Measurements from ENCODE around the gene CLCN3.

Gene CLCN3

GRCh38 chr4:169682372-169683047, 62.1 kb downstream of the CLCN3 start:
- Histone ChIP-seq H3K4me3 (ENCODE audit: low read length, poor library complexity, severe bottlenecking) (no peak overlapping the region), H2AFZ (ENCODE audit: low read length) (no peak overlapping the region), H3K9ac (ENCODE audit: low read depth, low read length, poor library complexity, severe bottlenecking) (no peak overlapping the region), H3K9me2 (replicated peaks; ENCODE audit: low read depth, low read length) (no peaks in the 10 kb centered on the region), H3K4me1 (ENCODE audit: insufficient read depth, low read length, poor library complexity, severe bottlenecking) (no peaks in the 10 kb centered on the region), H3K27me3 (ENCODE audit: insufficient read depth, low read length, poor library complexity, severe bottlenecking) (no peaks in the 10 kb centered on the region), H3K4me2 (ENCODE audit: low read depth, low read length, poor library complexity, severe bottlenecking) (no peak overlapping the region), H4K20me1 (ENCODE audit: insufficient read depth, low read length, poor library complexity, severe bottlenecking) (no peaks in the 10 kb centered on the region), H3K79me2 (ENCODE audit: insufficient read depth, low read length) (no peaks in the 10 kb centered on the region), H3F3A (ENCODE audit: low read depth) (no peaks in the 10 kb centered on the region), H3K36me3 (ENCODE audit: insufficient read depth, low read length) (no peaks in the 10 kb centered on the region; the same call in 1 of the 2 replicates), H3K9me3 (ENCODE audit: insufficient read depth, low read depth, low read length) (no peaks in the 10 kb centered on the region)
- no peak for TF ChIP-seq CTCF (conservative IDR thresholded peaks at IDR 0.05; ENCODE audit: low read length)
- no peak for TF ChIP-seq EZH2phosphoT487 (IDR thresholded peaks at IDR 0.05; ENCODE audit: borderline replicate concordance)

DNA sequence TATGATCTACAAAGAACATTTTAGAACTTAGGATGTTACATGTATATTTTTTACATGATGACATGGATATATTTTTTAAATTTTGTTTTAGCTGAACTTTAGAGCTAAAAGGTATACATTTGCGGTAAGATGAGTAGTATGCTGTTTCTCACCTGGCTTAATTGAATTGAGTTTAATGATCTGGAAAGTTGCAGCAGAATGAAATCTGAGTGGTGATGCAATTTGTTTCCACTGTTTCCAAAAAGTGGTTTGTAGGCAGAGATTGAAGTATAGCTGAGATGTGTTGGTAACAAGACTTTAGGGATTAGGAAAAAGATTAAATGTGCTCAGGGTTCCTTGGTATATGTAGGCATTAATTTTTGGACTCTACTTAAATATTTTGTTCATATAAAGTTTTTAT, 69.3 kb downstream of the CLCN3 start:
- H3K36me3 ChIP-seq (ENCODE audit: insufficient read depth, low read length) = peaks cover 4% of the 10 kb centered on the region; the same call in 1 of the 2 replicates

DNA sequence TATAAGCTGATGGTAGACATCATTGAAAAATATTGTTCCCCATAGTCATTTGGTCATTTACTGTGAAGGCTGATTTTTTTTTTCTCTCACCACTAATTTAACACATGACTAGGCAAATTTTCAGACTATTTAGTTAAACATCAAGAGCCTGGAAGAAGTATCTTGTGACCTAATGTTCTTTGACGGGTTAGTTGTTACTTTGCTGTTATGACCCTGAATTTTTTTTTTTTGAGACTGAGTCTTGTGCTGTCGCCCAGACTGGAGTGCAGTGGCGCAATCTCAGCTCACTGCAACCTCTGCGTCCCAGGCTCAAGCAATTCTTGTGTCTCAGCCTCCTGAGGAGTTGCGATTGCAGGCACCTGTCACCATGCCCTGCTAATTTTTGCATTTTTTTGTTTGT, 70.4 kb downstream of the CLCN3 start:
- no peaks in the 10 kb centered on the region for H3K4me1 ChIP-seq (ENCODE audit: insufficient read depth, low read length, poor library complexity, severe bottlenecking)
- no peak overlapping the region for H3K4me2 ChIP-seq (ENCODE audit: low read depth, low read length, poor library complexity, severe bottlenecking)
- no peaks in the 10 kb centered on the region for H3K27me3 ChIP-seq (ENCODE audit: insufficient read depth, low read length, poor library complexity, severe bottlenecking)
- H3K36me3 ChIP-seq (ENCODE audit: insufficient read depth, low read length) = peaks cover 4% of the 10 kb centered on the region; the same call in 1 of the 2 replicates
- no peaks in the 10 kb centered on the region for H4K20me1 ChIP-seq (ENCODE audit: insufficient read depth, low read length, poor library complexity, severe bottlenecking)
- H2AFZ ChIP-seq (ENCODE audit: low read length) = no peak overlapping the region
- no peaks in the 10 kb centered on the region for H3K9me3 ChIP-seq (ENCODE audit: insufficient read depth, low read depth, low read length)
- H3F3A ChIP-seq (ENCODE audit: low read depth) = no peaks in the 10 kb centered on the region
- TF ChIP-seq CTCF (conservative IDR thresholded peaks at IDR 0.05; ENCODE audit: low read length) (no peak), EZH2phosphoT487 (IDR thresholded peaks at IDR 0.05; ENCODE audit: borderline replicate concordance) (no peak)
- H3K79me2 ChIP-seq (ENCODE audit: insufficient read depth, low read length) = no peaks in the 10 kb centered on the region
- no peak overlapping the region for H3K4me3 ChIP-seq (ENCODE audit: low read length, poor library complexity, severe bottlenecking)
- H3K9ac ChIP-seq (ENCODE audit: low read depth, low read length, poor library complexity, severe bottlenecking) = no peak overlapping the region
- no peaks in the 10 kb centered on the region for H3K9me2 ChIP-seq (replicated peaks; ENCODE audit: low read depth, low read length)

More for the DNA sequence above, 69.3 kb downstream of the CLCN3 start:
- TF ChIP-seq CTCF (conservative IDR thresholded peaks at IDR 0.05; ENCODE audit: low read length) (no peak), EZH2phosphoT487 (IDR thresholded peaks at IDR 0.05; ENCODE audit: borderline replicate concordance) (no peak)
- Histone ChIP-seq H3F3A (ENCODE audit: low read depth) (no peaks in the 10 kb centered on the region), H3K27me3 (ENCODE audit: insufficient read depth, low read length, poor library complexity, severe bottlenecking) (no peaks in the 10 kb centered on the region), H2AFZ (ENCODE audit: low read length) (no peak overlapping the region), H3K4me2 (ENCODE audit: low read depth, low read length, poor library complexity, severe bottlenecking) (no peak overlapping the region), H3K79me2 (ENCODE audit: insufficient read depth, low read length) (no peaks in the 10 kb centered on the region), H3K4me1 (ENCODE audit: insufficient read depth, low read length, poor library complexity, severe bottlenecking) (no peaks in the 10 kb centered on the region), H4K20me1 (ENCODE audit: insufficient read depth, low read length, poor library complexity, severe bottlenecking) (no peaks in the 10 kb centered on the region), H3K9me2 (replicated peaks; ENCODE audit: low read depth, low read length) (no peaks in the 10 kb centered on the region), H3K9me3 (ENCODE audit: insufficient read depth, low read depth, low read length) (no peaks in the 10 kb centered on the region), H3K4me3 (ENCODE audit: low read length, poor library complexity, severe bottlenecking) (no peak overlapping the region), H3K9ac (ENCODE audit: low read depth, low read length, poor library complexity, severe bottlenecking) (no peak overlapping the region)

All from Loucy (cell line).